OCI-LY3 (cell line): ENCODE results near the gene ST8SIA5.

Experiments
- H2AFZ ChIP-seq: fragments of 200-600, 300-600 bp; shearing (Covaris generic); 2 replicates; pipeline ENCODE4 v1.6.0; 2014; ENCODE audit warnings: antibody characterized with exemption, low read depth, low read length
- H3K27ac ChIP-seq: fragments of 200-600, 300-600 bp; sonication (generic); 2 replicates; pipeline ENCODE4 v1.5.1; 2014; ENCODE audit warnings: mild to moderate bottlenecking, low read length, moderate library complexity, mixed read lengths
- H3K27me3 ChIP-seq: fragments of 200-600, 300-600 bp; sonication (generic); 2 replicates; pipeline ENCODE4 v1.6.1; 2014; ENCODE audit warnings: low read depth, low read length, mixed read lengths
- H3K36me3 ChIP-seq: fragments of 200-600, 300-600 bp; sonication (generic); replicated peaks from 2 replicates; pipeline ENCODE3; 2014; ENCODE audit warnings: low read depth, low read length, mixed read lengths
- H3K4me1 ChIP-seq: fragments of 300-600, 200-600 bp; sonication (generic); 2 replicates; pipeline ENCODE4 v1.6.1; 2014; ENCODE audit warnings: low read length, mixed read lengths
- H3K4me2 ChIP-seq: fragments of 200-600, 300-600 bp; sonication (generic); 2 replicates; pipeline ENCODE4 v1.6.1; 2014; ENCODE audit warnings: low read length, mixed read lengths
- H3K4me3 ChIP-seq: fragments of 300-600, 200-600 bp; sonication (generic); 2 replicates; pipeline ENCODE4 v1.5.1; 2014; ENCODE audit warnings: antibody characterized with exemption, mild to moderate bottlenecking, low read length, moderate library complexity
- H3K79me2 ChIP-seq: fragments of 300-600, 200-600 bp; shearing (Covaris generic); 2 replicates; pipeline ENCODE4 v1.6.1; 2014; ENCODE audit warnings: mild to moderate bottlenecking, low read length, mixed read lengths
- H3K9ac ChIP-seq: fragments of 300-600, 200-600 bp; shearing (Covaris generic); 2 replicates; pipeline ENCODE4 v1.6.0; 2014; ENCODE audit warnings: mild to moderate bottlenecking, low read length, moderate library complexity
- H3K9me3 ChIP-seq: fragments of 200-600, 300-600 bp; shearing (Covaris generic); 2 replicates; pipeline ENCODE4 v1.6.1; 2014; ENCODE audit warnings: low read length, mixed read lengths; ENCODE audit not compliant: insufficient read depth
- H4K20me1 ChIP-seq: fragments of 200-600, 300-600 bp; sonication (generic); 2 replicates; pipeline ENCODE4 v1.6.1; 2016; ENCODE audit warnings: low read length, mixed read lengths; ENCODE audit not compliant: insufficient read depth
- CTCF ChIP-seq: fragments of 200-600, 300-600 bp; sonication (generic); IDR thresholded peaks from 2 replicates; pipeline ENCODE4 v1.5.1; 2014; ENCODE audit warnings: antibody characterized with exemption, low read length, low read depth
- EZH2phosphoT487 ChIP-seq: fragments of 200-600 bp; shearing (Covaris generic); IDR thresholded peaks from 2 replicates; pipeline ENCODE4 v1.6.1; 2018; ENCODE audit warnings: antibody characterized with exemption, mixed run types, low read depth

ST8SIA5 gene

DNA sequence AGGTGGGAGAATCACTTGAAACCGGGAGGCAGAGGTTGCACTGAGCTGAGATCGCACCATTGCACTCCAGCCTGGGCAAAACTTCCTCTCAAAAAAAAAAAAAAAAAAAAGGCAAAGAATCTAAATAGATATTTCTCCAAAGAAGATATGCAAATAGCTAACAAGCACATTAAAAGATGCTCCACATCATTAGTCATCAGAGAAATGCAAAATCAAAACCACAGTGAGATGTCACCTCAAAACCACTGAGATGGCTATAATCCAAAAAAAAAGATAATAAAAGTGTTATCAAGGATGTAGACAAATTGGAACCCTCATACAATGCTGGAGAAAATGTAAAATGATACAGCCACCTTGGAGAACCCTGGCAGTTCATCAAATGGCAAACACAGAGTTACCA, 8.4 kb downstream of the ST8SIA5 start:
- no peak overlapping the region for H3K27ac ChIP-seq
- no peak overlapping the region for H2AFZ ChIP-seq
- H3K4me3 ChIP-seq = no peak overlapping the region
- no peaks in the 10 kb centered on the region for H4K20me1 ChIP-seq
- H3K9ac ChIP-seq = no peak overlapping the region
- no peak overlapping the region for H3K4me2 ChIP-seq
- no peaks in the 10 kb centered on the region for H3K4me1 ChIP-seq
- peaks cover 11% of the 10 kb centered on the region; the same call in 1 of the 2 replicates for H3K27me3 ChIP-seq
- H3K9me3 ChIP-seq = no peaks in the 10 kb centered on the region
- H3K36me3 ChIP-seq = no peaks in the 10 kb centered on the region
- TF ChIP-seq CTCF = no peak
- no peak for TF ChIP-seq EZH2phosphoT487
- no peaks in the 10 kb centered on the region for H3K79me2 ChIP-seq

DNA sequence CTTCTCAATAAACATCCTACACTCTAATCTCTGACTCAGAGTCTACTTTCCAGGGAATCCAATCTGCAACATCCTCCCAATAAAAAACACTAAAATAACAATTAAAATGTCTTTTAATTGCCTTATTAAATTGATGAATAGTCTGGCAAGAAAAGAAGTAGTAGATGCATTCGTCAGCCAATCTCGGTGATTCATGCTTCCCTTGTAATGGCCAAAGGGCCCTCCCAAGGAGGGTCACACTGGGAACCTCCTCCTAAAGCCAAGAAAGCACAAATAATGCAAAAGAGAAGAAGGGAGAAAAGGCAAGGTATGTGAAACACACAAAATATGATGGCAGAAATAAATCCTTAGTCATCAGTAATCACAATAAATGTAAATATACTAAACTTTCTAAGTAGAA, 16.8 kb downstream of the ST8SIA5 start:
- Histone ChIP-seq H3K36me3 (no peaks in the 10 kb centered on the region), H3K27me3 (peaks cover 21% of the 10 kb centered on the region), H3K4me1 (no peaks in the 10 kb centered on the region), H3K9ac (no peak overlapping the region), H3K4me2 (no peak overlapping the region), H4K20me1 (no peaks in the 10 kb centered on the region), H3K9me3 (peaks cover 6% of the 10 kb centered on the region; the same call in 1 of the 2 replicates), H3K27ac (no peak overlapping the region), H3K79me2 (no peaks in the 10 kb centered on the region), H2AFZ (no peak overlapping the region), H3K4me3 (no peak overlapping the region)
- no peak for TF ChIP-seq EZH2phosphoT487
- no peak for TF ChIP-seq CTCF

GRCh38 chr18:46738491-46738890, 18.4 kb downstream of the ST8SIA5 start:
- Histone ChIP-seq H3K9me3 (peaks cover 6% of the 10 kb centered on the region; the same call in 1 of the 2 replicates), H3K27ac (no peak overlapping the region), H3K4me3 (no peak overlapping the region), H2AFZ (no peak overlapping the region), H3K36me3 (no peaks in the 10 kb centered on the region), H3K9ac (no peak overlapping the region), H3K79me2 (no peaks in the 10 kb centered on the region), H4K20me1 (no peaks in the 10 kb centered on the region), H3K4me1 (no peaks in the 10 kb centered on the region), H3K4me2 (no peak overlapping the region), H3K27me3 (peaks cover 21% of the 10 kb centered on the region)
- TF ChIP-seq CTCF (no peak), EZH2phosphoT487 (no peak)

DNA sequence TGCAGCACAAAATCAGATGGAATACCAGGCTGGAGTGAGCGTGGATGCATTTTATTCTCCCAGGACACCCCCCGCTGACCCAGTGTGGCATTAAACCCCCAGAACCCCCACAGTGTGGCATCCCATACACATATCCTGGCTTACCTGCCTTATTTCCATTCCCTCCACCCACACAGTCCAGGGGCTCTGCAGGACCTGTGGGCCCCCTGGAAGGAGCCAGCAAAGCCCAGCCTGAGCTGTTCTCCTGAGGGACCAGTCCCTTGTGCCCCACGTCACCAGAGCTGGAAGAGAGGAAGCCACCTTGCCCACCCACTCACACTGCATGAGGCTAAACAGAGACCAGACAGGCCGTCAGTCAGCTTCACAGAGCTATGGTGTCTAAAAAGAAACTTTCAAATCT, 20.1 kb downstream of the ST8SIA5 start:
- no peak overlapping the region for H3K27ac ChIP-seq
- H2AFZ ChIP-seq = no peak overlapping the region
- TF ChIP-seq EZH2phosphoT487 (no peak), CTCF (no peak)
- H3K9ac ChIP-seq = no peak overlapping the region
- no peaks in the 10 kb centered on the region for H3K36me3 ChIP-seq
- no peaks in the 10 kb centered on the region for H3K79me2 ChIP-seq
- no peaks in the 10 kb centered on the region for H3K4me1 ChIP-seq
- H3K9me3 ChIP-seq = peaks cover 6% of the 10 kb centered on the region; the same call in 1 of the 2 replicates
- no peaks in the 10 kb centered on the region for H4K20me1 ChIP-seq
- H3K27me3 ChIP-seq = peaks cover 14% of the 10 kb centered on the region
- no peak overlapping the region for H3K4me2 ChIP-seq
- H3K4me3 ChIP-seq = no peak overlapping the region
